OCI-LY7 (cell line): ENCODE results near the gene CCDC89. TPM values are rescaled to one million over a fixed set of nuclear protein-coding genes. Genes with fewer than 3 reads are reported as not detected.

Experiments used
- BruUV-seq: library from RNA; stranded (reverse); fragments of 400-500 nt; replicated peaks from 2 replicates; lab custom pipeline; 2021; lab: Mats Ljungman, UMichigan
- CTCF ChIA-PET: fragments of 300-600 bp; sonication (Branson Sonifier 250); formaldehyde crosslinking; loops from one replicate; lab custom pipeline; 2022; ENCODE audit warnings: antibody characterized with exemption; ENCODE audit not compliant: unreplicated experiment; lab: Charles Lee
- POLR2A ChIA-PET: fragments of 300-600 bp; sonication (Branson Sonifier 250); formaldehyde crosslinking; loops from one replicate; lab custom pipeline; 2022; ENCODE audit warnings: antibody characterized with exemption; lab: Charles Lee
- DNase-seq: peaks from one replicate; pipeline ENCODE4 v3.0.0-alpha.2; 2015; ENCODE audit warnings: low spot score
- H2AFZ ChIP-seq: fragments of 200-600 bp; sonication (generic), shearing (Covaris generic); 2 replicates; pipeline ENCODE4 v1.6.1; 2014; ENCODE audit warnings: mild to moderate bottlenecking, antibody characterized with exemption, low read length, moderate library complexity
- H3K27ac ChIP-seq: fragments of 200-600 bp; sonication (generic); 2 replicates; pipeline ENCODE4 v1.5.1; 2014; ENCODE audit warnings: mixed run types, low read depth, mild to moderate bottlenecking, moderate library complexity, low read length, inconsistent platforms; ENCODE audit not compliant: poor library complexity, severe bottlenecking
- H3K36me3 ChIP-seq: fragments of 200-600 bp; sonication (generic); 2 replicates; pipeline ENCODE4 v1.6.1; 2014; ENCODE audit warnings: mild to moderate bottlenecking, antibody characterized with exemption, low read length, moderate library complexity, mixed read lengths; ENCODE audit not compliant: insufficient read depth
- H3K4me1 ChIP-seq: fragments of 200-600 bp; sonication (generic); 2 replicates; pipeline ENCODE4 v1.5.1; 2014; ENCODE audit warnings: mild to moderate bottlenecking, low read length; ENCODE audit not compliant: insufficient read depth, poor library complexity, severe bottlenecking
- H3K4me2 ChIP-seq: fragments of 200-600 bp; sonication (generic); 2 replicates; pipeline ENCODE4 v1.6.1; 2014; ENCODE audit warnings: mild to moderate bottlenecking, low read length
- H3K4me3 ChIP-seq: fragments of 200-600 bp; sonication (generic); 2 replicates; pipeline ENCODE4 v1.5.1; 2014; ENCODE audit warnings: mild to moderate bottlenecking, low read depth, low read length; ENCODE audit not compliant: poor library complexity, severe bottlenecking
- H3K79me2 ChIP-seq: fragments of 200-600 bp; sonication (generic); 2 replicates; pipeline ENCODE4 v1.6.1; 2016; ENCODE audit warnings: low read depth, mild to moderate bottlenecking, low read length, moderate library complexity, mixed read lengths; ENCODE audit not compliant: insufficient read depth
- H3K9me2 ChIP-seq: fragments of 200-600 bp; sonication (generic); 2 replicates; pipeline ENCODE4 v1.6.1; 2016; ENCODE audit warnings: mild to moderate bottlenecking, low read length, mixed read lengths; ENCODE audit not compliant: insufficient read depth
- H3K9me3 ChIP-seq: fragments of 200-600 bp; sonication (generic); 2 replicates; pipeline ENCODE4 v1.6.1; 2014; ENCODE audit warnings: mild to moderate bottlenecking, mixed run types, low read length, mixed read lengths
- H4K20me1 ChIP-seq: fragments of 200-600 bp; sonication (generic); 2 replicates; pipeline ENCODE4 v1.6.1; 2014; ENCODE audit warnings: mild to moderate bottlenecking, antibody characterized with exemption, low read length, moderate library complexity, mixed read lengths; ENCODE audit not compliant: insufficient read depth
- CTCF ChIP-seq: fragments of 200-600 bp; sonication (generic); conservative IDR thresholded peaks from 2 replicates; pipeline ENCODE4 v1.5.1; 2014; ENCODE audit warnings: mild to moderate bottlenecking, antibody characterized with exemption, low read length, moderate library complexity, mixed read lengths
- EZH2phosphoT487 ChIP-seq: fragments of 200-600 bp; sonication (generic); IDR thresholded peaks from 2 replicates; pipeline ENCODE4 v1.6.1; 2018; ENCODE audit warnings: low read depth, borderline replicate concordance, mild to moderate bottlenecking, mixed run types, antibody characterized with exemption, low read length, moderate library complexity, mixed read lengths
- intact Hi-C: fragments of 100-400 bp; cut with micrococcal nuclease; formaldehyde crosslinking; loops from one replicate; pipeline ENCODE4 v1.10.0; 2022; ENCODE audit not compliant: unreplicated experiment
- total RNA-seq, 2 experiments: library from RNA; depleted of rRNA in 1 of 2; stranded (reverse); fragments of >200 nt in 1 of 2; shearing (Covaris generic) in 1 of 2; gene quantifications; 2 replicates each; pipeline ENCODE4 v1.2.3, GENCODE V29; 2014 to 2022

Gene CCDC89
- total RNA-seq, 2 experiments from 2014 or later, result 0.23 TPM; not detected in 1

- POLR2A ChIA-PET, result interaction anchor here (0.7 kb wide), 1 partner anchor 680 kb away, joined by 3 read pairs; no protein-coding TSS in a partner anchor
- intact Hi-C loops, result no loop called here
Observed at GRCh38 chr11:85718126-85718943, 32.3 kb upstream of the CCDC89 start.

DNA sequence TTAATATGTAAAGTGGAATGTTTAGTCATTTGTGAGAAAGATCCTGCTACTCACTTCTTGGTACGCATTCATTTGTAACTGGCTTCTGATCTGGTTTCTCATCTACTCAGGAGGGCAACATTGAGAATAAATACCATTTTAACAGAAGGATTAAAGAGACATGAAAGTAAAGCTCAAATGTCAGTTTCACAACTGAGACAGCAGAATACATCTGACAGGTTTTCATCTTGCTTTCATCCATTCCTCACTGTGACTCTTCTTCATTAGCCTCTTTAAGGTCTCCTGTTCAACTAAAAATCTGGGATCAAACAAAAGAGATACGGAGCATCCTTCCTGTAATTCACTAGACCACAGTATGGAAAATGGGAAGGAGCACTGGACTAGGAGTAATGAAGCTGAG lies 31.4 kb upstream of the CCDC89 start:
- no peaks in the 10 kb centered on the region for H3K79me2 ChIP-seq
- H4K20me1 ChIP-seq, result no peaks in the 10 kb centered on the region
- ChIA-PET CTCF (no interaction called here), POLR2A (no interaction called here)
- H3K9me2 ChIP-seq, result no peaks in the 10 kb centered on the region
- H2AFZ ChIP-seq, result no peak overlapping the region
- H3K9me3 ChIP-seq, result no peaks in the 10 kb centered on the region
- no peak overlapping the region for H3K27ac ChIP-seq
- H3K36me3 ChIP-seq, result no peaks in the 10 kb centered on the region
- BruUV-seq, result no TSS peak
- H3K4me1 ChIP-seq, result no peaks in the 10 kb centered on the region
- DNase-seq, result no peak
- intact Hi-C loops, result no loop called here
- no peak for TF ChIP-seq CTCF
- TF ChIP-seq EZH2phosphoT487, result no peak
- no peak overlapping the region for H3K4me2 ChIP-seq
- H3K4me3 ChIP-seq, result no peak overlapping the region

More at GRCh38 chr11:85718126-85718943, 32.3 kb upstream of the CCDC89 start:
- BruUV-seq, result no TSS peak
- no peaks in the 10 kb centered on the region for H3K9me3 ChIP-seq
- no peak overlapping the region for H3K27ac ChIP-seq
- no peaks in the 10 kb centered on the region for H3K9me2 ChIP-seq
- CTCF ChIA-PET, result no interaction called here
- no peak for DNase-seq
- no peaks in the 10 kb centered on the region for H3K4me1 ChIP-seq
- H2AFZ ChIP-seq, result no peak overlapping the region
- TF ChIP-seq CTCF, result no peak
- no peak for TF ChIP-seq EZH2phosphoT487
- H3K4me2 ChIP-seq, result no peak overlapping the region
- H3K79me2 ChIP-seq, result no peaks in the 10 kb centered on the region
- no peaks in the 10 kb centered on the region for H3K36me3 ChIP-seq
- no peaks in the 10 kb centered on the region for H4K20me1 ChIP-seq
- H3K4me3 ChIP-seq, result no peak overlapping the region

DNA sequence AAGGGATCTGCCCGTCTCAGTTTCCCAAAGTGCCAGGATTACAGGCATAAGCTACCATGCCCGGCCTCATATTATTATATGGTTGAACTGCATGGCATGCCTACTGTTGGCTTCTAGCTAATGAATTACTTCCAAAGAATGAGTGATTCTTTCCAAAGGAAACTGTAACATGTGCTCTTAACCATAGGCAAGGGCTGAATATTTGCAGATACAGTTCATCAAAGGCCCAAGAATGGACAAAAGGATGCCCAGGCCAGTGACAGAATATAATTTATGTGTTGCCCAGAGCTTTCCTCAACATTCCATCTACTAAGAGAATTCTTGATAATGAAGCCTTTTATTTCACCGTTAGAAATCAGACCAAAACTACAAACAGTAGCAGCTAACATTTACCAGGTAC lies 27.0 kb upstream of the CCDC89 start:
- Histone ChIP-seq H3K9me3 (no peaks in the 10 kb centered on the region), H3K4me1 (no peaks in the 10 kb centered on the region), H4K20me1 (no peaks in the 10 kb centered on the region), H3K36me3 (no peaks in the 10 kb centered on the region), H3K9me2 (no peaks in the 10 kb centered on the region), H2AFZ (no peak overlapping the region), H3K27ac (no peak overlapping the region), H3K79me2 (no peaks in the 10 kb centered on the region), H3K4me2 (no peak overlapping the region), H3K4me3 (no peak overlapping the region)
- ChIA-PET POLR2A (interaction anchor here (1.0 to 1.4 kb wide), 3 partner anchors 10 to 24 kb away, joined by 3 to 10 read pairs (median 4); no protein-coding TSS in a partner anchor), CTCF (no interaction called here)
- intact Hi-C loops, result no loop called here
- no TSS peak for BruUV-seq
- DNase-seq, result no peak
- TF ChIP-seq EZH2phosphoT487, result no peak
